Ascending aorta (tissue), 2 donors: ENCODE measurements around the gene PDE1C. TPM values are rescaled to one million over a fixed set of nuclear protein-coding genes. Genes with fewer than 3 reads are reported as not detected.

Source experiments
- DNase-seq, 2 donors: peaks; one replicate each; pipeline ENCODE4 v3.0.0-alpha.2; 2019; ENCODE audit warnings: low spot score in 2 of 2
- H3K27ac ChIP-seq, 2 donors: fragments of 200-600 bp; sonication (generic); one replicate each; pipeline ENCODE4 v1.5.1; 2016 to 2017; ENCODE audit warnings: mild to moderate bottlenecking in 1 of 2
- H3K27me3 ChIP-seq: fragments of 200-600 bp; sonication (generic); one replicate; pipeline ENCODE4 v1.5.1; 2017
- H3K36me3 ChIP-seq, 2 donors: fragments of 200-600 bp; sonication (generic); one replicate each; pipeline ENCODE4 v1.5.1; 2016
- H3K4me1 ChIP-seq, 2 donors: fragments of 200-600 bp; sonication (generic); one replicate each; pipeline ENCODE4 v1.5.1; 2016 to 2017; ENCODE audit warnings: mild to moderate bottlenecking in 1 of 2
- H3K4me3 ChIP-seq, 2 donors: fragments of 200-600 bp; sonication (generic); one replicate each; pipeline ENCODE4 v1.5.1; 2016 to 2017; ENCODE audit warnings: mild to moderate bottlenecking in 1 of 2
- H3K9me3 ChIP-seq, 2 donors: fragments of 200-600 bp; sonication (generic); one replicate each; pipeline ENCODE4 v1.5.1; 2016
- intact Hi-C: fragments of 100-400 bp; cut with DNase I; formaldehyde crosslinking; loops from one replicate; pipeline ENCODE4 v1.15.1; 2023
- total RNA-seq: library from RNA; depleted of rRNA; stranded (reverse); fragments of >200 nt; gene quantifications from one replicate; pipeline ENCODE4 v1.1.0, GENCODE V29; 2016
- TF ChIP-seq, protein P1 (sequence below), 3 experiments: fragments of 200-600 bp in 2 of 3; fragments of 450-650 bp in 1 of 3; sonication (generic) in 2 of 3; IDR thresholded peaks; one replicate each; pipeline ENCODE4 v1.5.1; 2016 to 2019; ENCODE audit warnings: antibody characterized with exemption in 3 of 3, mild to moderate bottlenecking in 1 of 3, moderate library complexity in 1 of 3

The PDE1C gene
- total RNA-seq, 1 donor from 2014 or later, result 1.4 TPM

DNA sequence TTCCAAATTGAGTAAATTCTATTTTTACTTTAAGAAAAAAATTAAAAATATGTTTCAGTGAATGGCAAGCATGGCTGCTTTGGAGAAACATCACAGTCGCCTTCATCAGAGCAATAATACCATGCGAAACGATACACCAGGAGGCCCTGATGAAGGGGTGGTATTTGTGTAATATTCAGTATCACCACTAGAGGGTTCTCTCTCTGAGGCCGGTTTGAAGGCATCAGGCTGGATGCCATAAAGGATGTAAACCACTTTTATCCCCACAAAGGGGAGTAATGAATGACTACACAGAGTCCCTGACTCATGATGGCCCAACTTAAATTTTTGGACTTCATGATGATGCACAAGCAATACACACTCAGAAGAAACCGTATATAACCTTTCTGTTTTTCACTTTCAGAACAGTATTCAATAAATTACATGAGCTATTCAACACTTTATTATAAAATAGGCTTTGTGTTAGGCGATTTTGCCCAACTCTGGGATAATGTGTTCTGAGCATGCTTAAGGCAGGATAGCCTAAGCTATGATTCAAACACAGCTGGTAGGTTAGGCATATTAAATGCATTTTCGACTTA is 287.7 kb downstream of the PDE1C start:
- no peaks in the 10 kb centered on the region for H3K27me3 ChIP-seq
- intact Hi-C loops, result no loop called here
- TF ChIP-seq, protein P1, sequence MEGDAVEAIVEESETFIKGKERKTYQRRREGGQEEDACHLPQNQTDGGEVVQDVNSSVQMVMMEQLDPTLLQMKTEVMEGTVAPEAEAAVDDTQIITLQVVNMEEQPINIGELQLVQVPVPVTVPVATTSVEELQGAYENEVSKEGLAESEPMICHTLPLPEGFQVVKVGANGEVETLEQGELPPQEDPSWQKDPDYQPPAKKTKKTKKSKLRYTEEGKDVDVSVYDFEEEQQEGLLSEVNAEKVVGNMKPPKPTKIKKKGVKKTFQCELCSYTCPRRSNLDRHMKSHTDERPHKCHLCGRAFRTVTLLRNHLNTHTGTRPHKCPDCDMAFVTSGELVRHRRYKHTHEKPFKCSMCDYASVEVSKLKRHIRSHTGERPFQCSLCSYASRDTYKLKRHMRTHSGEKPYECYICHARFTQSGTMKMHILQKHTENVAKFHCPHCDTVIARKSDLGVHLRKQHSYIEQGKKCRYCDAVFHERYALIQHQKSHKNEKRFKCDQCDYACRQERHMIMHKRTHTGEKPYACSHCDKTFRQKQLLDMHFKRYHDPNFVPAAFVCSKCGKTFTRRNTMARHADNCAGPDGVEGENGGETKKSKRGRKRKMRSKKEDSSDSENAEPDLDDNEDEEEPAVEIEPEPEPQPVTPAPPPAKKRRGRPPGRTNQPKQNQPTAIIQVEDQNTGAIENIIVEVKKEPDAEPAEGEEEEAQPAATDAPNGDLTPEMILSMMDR (IDR thresholded peaks at IDR 0.05), result peak in 2 of 3 experiments; percentile 23 to 55
- H3K36me3 ChIP-seq, result no peaks in the 10 kb centered on the region
- H3K9me3 ChIP-seq, result no peaks in the 10 kb centered on the region
- H3K4me1 ChIP-seq, result no peaks in the 10 kb centered on the region
- no peak overlapping the region for H3K4me3 ChIP-seq
- no peak for DNase-seq
- no peak overlapping the region for H3K27ac ChIP-seq

DNA sequence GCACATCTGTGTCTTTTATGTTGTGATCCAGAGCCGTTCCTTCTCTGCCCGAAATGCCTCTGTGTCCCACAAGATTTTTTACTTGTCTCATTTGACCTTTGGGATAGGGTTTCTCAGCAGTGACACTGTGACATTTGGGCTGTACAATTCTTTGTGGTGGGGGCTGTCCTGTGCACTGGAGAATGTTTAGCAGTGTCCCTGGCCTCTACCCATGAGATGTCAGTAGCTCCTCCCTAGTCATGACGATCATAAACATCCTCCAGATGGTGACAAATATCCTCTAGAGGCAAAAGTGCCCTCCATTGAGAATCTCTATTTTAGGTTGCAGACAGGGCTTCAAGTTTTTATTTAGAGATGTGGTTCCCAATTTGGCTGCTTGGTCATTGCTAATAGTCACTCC is 291.9 kb downstream of the PDE1C start:
- Histone ChIP-seq H3K4me3 (no peak overlapping the region), H3K27me3 (no peaks in the 10 kb centered on the region), H3K4me1 (no peaks in the 10 kb centered on the region), H3K27ac (no peak overlapping the region), H3K9me3 (no peaks in the 10 kb centered on the region), H3K36me3 (no peaks in the 10 kb centered on the region)
- TF ChIP-seq, protein P1 (IDR thresholded peaks at IDR 0.05), result no peak
- no peak for DNase-seq
- intact Hi-C loops, result no loop called here

- Histone ChIP-seq H3K9me3 (no peaks in the 10 kb centered on the region), H3K36me3 (no peaks in the 10 kb centered on the region), H3K4me1 (no peaks in the 10 kb centered on the region), H3K27ac (no peak overlapping the region), H3K4me3 (no peak overlapping the region), H3K27me3 (no peaks in the 10 kb centered on the region)
- intact Hi-C loops, result no loop called here
- DNase-seq, result no peak
- TF ChIP-seq, protein P1 (IDR thresholded peaks at IDR 0.05), result no peak
Observed at GRCh38 chr7:31776616-31777015, 293.6 kb downstream of the PDE1C start.

GRCh38 chr7:31775556-31775955 is 294.7 kb downstream of the PDE1C start:
- Histone ChIP-seq H3K4me3 (no peak overlapping the region), H3K36me3 (no peaks in the 10 kb centered on the region), H3K27ac (no peak overlapping the region), H3K9me3 (no peaks in the 10 kb centered on the region), H3K27me3 (no peaks in the 10 kb centered on the region), H3K4me1 (no peaks in the 10 kb centered on the region)
- TF ChIP-seq, protein P1 (IDR thresholded peaks at IDR 0.05), result no peak
- intact Hi-C loops, result no loop called here
- no peak for DNase-seq

DNA sequence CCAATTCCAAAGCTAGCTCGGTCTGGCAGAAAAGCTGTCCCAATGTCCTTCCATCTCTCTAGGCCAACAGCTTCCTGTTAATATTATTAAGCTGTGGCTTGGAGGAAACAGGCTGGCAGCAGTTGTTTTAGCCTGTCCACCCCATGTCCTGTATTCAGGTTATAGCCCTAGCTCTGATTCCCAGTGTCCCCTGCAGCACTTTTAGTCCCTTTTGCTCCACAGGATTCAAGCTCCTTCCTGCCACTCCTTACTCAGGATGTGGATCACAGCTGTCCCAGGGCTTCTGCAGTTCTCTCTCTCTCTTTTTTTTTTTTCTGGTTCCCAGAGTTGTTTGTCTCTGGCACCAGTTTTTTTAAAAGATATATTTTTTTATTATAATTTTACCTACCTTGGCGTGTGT is 298.0 kb downstream of the PDE1C start:
- DNase-seq, result no peak
- no peaks in the 10 kb centered on the region for H3K9me3 ChIP-seq
- no peak overlapping the region for H3K27ac ChIP-seq
- H3K4me1 ChIP-seq, result no peaks in the 10 kb centered on the region
- TF ChIP-seq, protein P1 (IDR thresholded peaks at IDR 0.05), result no peak
- intact Hi-C loops, result no loop called here
- H3K36me3 ChIP-seq, result no peaks in the 10 kb centered on the region
- H3K27me3 ChIP-seq, result no peaks in the 10 kb centered on the region
- H3K4me3 ChIP-seq, result no peak overlapping the region
